ENCODE results near the gene HIGD1C.

DNA sequence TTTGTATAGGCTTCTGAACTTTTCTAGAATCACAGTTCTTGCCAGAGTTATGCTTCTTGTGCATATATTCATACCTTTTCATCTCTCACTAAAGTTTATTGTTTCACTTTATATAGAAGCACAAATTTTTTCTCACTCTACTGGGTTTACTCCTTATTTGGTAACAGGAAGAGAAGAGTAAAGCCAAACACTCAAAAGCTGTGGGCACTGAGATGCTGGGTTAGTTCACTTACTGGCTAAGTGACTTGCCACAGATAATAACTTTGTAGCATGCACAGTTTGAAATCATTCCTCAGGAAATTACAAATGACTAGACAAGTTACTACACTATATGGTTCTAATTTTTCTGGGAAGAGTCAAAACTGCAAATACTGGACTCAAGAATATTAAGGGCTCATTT is 7.8 kb downstream of the HIGD1C start:
- TF ChIP-seq CTCF (IDR thresholded peaks at IDR 0.05 in 8 of 11, conservative IDR thresholded peaks at IDR 0.05 in 3 of 11) (no peak), POLR2AphosphoS5 (IDR thresholded peaks at IDR 0.05) (no peak)
